BJ (cell line): ENCODE measurements around the gene CSNK2A3. TPM values are rescaled to one million over a fixed set of nuclear protein-coding genes. Genes with fewer than 3 reads are reported as not detected.

Experiments
- CTCF ChIA-PET: fragments of 350-600 bp; formaldehyde crosslinking; extraction: SDS; loops from one replicate; lab custom pipeline; 2021; ENCODE audit warnings: antibody characterized with exemption, inconsistent platforms; lab: Yijun Ruan, JAX
- POLR2A ChIA-PET: fragments of 300-600 bp; sonication (Branson Sonifier 250); formaldehyde crosslinking; extraction: SDS; loops from one replicate; lab custom pipeline; 2021; ENCODE audit warnings: antibody characterized with exemption; lab: Charles Lee
- DNase-seq: peaks from one replicate; pipeline ENCODE4 v3.0.0-alpha.2; 2011; ENCODE audit warnings: low read depth
- H3K27me3 ChIP-seq: 2 replicates; pipeline ENCODE4 v1.6.0; 2011; ENCODE audit warnings: low read length; ENCODE audit not compliant: control insufficient read depth, insufficient read depth
- H3K36me3 ChIP-seq: 2 replicates; pipeline ENCODE4 v1.5.1; 2011; ENCODE audit warnings: low read length; ENCODE audit not compliant: control insufficient read depth, insufficient read depth
- H3K4me3 ChIP-seq: 2 replicates; pipeline ENCODE4 v1.5.1; 2011; ENCODE audit warnings: low read depth, mild to moderate bottlenecking, control low read depth, low read length
- CTCF ChIP-seq: IDR thresholded peaks from 2 replicates; pipeline ENCODE4 v1.5.1; 2011; ENCODE audit warnings: low read depth, mild to moderate bottlenecking, control low read depth, inconsistent platforms, low read length, moderate library complexity; ENCODE audit not compliant: insufficient read depth
- polyA plus RNA-seq: library from polyadenylated mRNA; depleted of rRNA; stranded (reverse); fragments of >200 nt; gene quantifications from 2 replicates; pipeline ENCODE4 v1.2.3, GENCODE V29; 2011

Gene CSNK2A3
- polyA plus RNA-seq, 1 experiment, result 0.91 TPM

DNA sequence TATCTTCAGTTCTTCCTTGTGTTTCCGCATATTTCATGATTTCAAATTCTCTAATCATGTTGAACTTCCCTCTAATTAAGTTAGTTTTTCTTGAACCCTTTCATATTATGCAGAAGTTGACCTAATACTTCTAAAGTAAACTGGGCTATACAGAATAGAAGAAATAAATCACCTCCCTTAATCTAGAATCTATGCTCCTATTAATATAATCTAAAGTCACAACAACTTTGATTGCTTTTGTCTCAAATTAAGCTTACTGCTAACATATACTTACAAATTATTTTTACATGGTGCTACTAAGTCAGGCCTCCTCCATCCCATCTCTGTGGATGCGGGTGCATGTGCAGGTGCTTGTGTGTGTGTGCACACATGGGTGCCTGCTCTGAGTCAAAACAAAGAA lies 27.3 kb upstream of the CSNK2A3 start:
- CTCF ChIA-PET, result interaction anchor here (0.9 kb wide), 1 partner anchor 14 kb away, joined by 3 read pairs; no protein-coding TSS in a partner anchor

GRCh38 chr11:11379661-11380060 lies 26.6 kb upstream of the CSNK2A3 start:
- POLR2A ChIA-PET, result no interaction called here
- DNase-seq, result no peak
- no peak for TF ChIP-seq CTCF
- Histone ChIP-seq H3K4me3 (no peak overlapping the region), H3K36me3 (no peaks in the 10 kb centered on the region), H3K27me3 (no peaks in the 10 kb centered on the region)
- CTCF ChIA-PET, result no interaction called here

More for the DNA sequence above, 27.3 kb upstream of the CSNK2A3 start:
- TF ChIP-seq CTCF, result no peak
- H3K4me3 ChIP-seq, result no peak overlapping the region
- H3K36me3 ChIP-seq, result no peaks in the 10 kb centered on the region
- POLR2A ChIA-PET, result no interaction called here
- DNase-seq, result no peak
- H3K27me3 ChIP-seq, result no peaks in the 10 kb centered on the region

DNA sequence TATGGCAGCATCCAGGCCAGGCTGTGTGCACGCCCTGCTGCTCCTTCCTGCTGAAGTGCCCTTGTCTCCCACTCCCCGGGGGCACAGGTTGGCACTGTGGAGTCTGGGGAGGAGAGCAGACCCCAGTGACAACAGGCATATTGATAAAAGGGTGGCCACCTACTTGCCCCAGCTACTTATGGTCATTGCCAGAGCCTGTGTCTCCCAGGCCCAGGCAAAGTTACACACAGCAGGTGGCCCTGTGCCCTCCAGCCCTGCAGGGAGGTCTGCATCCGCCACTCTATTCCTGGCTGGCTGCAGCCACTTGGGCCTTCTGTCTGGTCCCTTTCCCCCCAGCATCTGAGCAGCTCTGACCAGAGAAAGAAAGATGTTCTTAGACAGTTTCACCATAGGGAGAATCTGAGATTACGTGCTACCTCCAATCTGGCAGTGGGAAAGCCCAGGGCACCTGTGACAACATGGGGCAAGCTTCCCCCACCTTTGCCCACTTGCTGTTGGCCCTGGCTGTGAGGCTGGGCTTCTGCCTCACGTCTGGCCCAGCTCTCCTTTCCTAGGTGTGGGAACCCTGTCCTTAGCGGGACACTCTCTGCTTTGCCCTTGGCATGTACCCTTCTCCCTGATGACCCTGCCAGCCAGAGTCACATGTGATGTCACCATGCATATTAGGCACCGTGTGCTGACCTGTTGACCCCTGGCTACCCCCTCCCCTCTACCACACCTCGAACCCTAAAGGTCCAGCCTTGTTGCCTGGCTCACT lies 25.3 kb upstream of the CSNK2A3 start:
- CTCF ChIA-PET, result no interaction called here

GRCh38 chr11:11374358-11375148 lies 21.5 kb upstream of the CSNK2A3 start:
- ChIA-PET CTCF (interaction anchor here (0.9 kb wide), 1 partner anchor 582 kb away, joined by 3 read pairs; no protein-coding TSS in a partner anchor), POLR2A (no interaction called here)

More for the DNA sequence above, 25.3 kb upstream of the CSNK2A3 start:
- Histone ChIP-seq H3K27me3 (no peaks in the 10 kb centered on the region), H3K36me3 (no peaks in the 10 kb centered on the region), H3K4me3 (no peak overlapping the region)
- no peak for DNase-seq
- TF ChIP-seq CTCF, result no peak
- POLR2A ChIA-PET, result no interaction called here

More at GRCh38 chr11:11374358-11375148, 21.5 kb upstream of the CSNK2A3 start:
- Histone ChIP-seq H3K27me3 (no peaks in the 10 kb centered on the region; the same call in 1 of the 2 replicates), H3K36me3 (no peaks in the 10 kb centered on the region), H3K4me3 (no peak overlapping the region)
- no peak for DNase-seq
- TF ChIP-seq CTCF, result no peak
